Motor neuron (in vitro differentiated cells): ENCODE results near the gene RNF217. TPM values are rescaled to one million over a fixed set of nuclear protein-coding genes. Genes with fewer than 3 reads are reported as not detected.
A peak's percentile ranks its signal among the peaks of the same experiment; 100 is the strongest.
"Not testable (repeated sequence)": the region's sequence is repeated elsewhere in the genome, so short reads cannot be mapped to it uniquely, and the experiment has no call there.

Source experiments
- ATAC-seq, 8 experiments: fragments of 200-7000 bp; cut with Tn5 transposase; replicated peaks in 6 of 8; 2 replicates each; pipeline ENCODE4 v1.8.0; 2021; ENCODE audit warnings: mild to moderate bottlenecking in 8 of 8, moderate library complexity in 8 of 8
- H3K27ac ChIP-seq, 2 donors: fragments of 250-450 bp; sonication (Bioruptor Pico); 2 replicates each; pipeline ENCODE4 v1.9.0; 2021; ENCODE audit warnings: antibody characterized with exemption in 2 of 2, mild to moderate bottlenecking in 2 of 2, moderate library complexity in 1 of 2
- H3K4me1 ChIP-seq, 2 donors: fragments of 250-450 bp; sonication (Bioruptor Pico); replicated peaks in 1 of 2; 2 replicates each; pipeline ENCODE4 v1.6.1; 2021; ENCODE audit warnings: antibody characterized with exemption in 2 of 2, mild to moderate bottlenecking in 2 of 2, moderate library complexity in 1 of 2
- H3K4me3 ChIP-seq, 5 donors: fragments of 250-450 bp; sonication (Bioruptor Pico); 2 replicates each; pipeline ENCODE4 v1.9.0; 2021; ENCODE audit warnings: antibody characterized with exemption in 5 of 5, mild to moderate bottlenecking in 5 of 5, moderate library complexity in 4 of 5
- WGBS, 10 experiments: fragments of 450-650 bp; shearing (Covaris generic); methylation state at CpG; one replicate each; pipeline ENCODE4 v1.0.0; 2022; 5-methylcytosine and 5-hydroxymethylcytosine counted together
- in situ Hi-C, 9 experiments: fragments of 400-800 bp; cut with MboI; loops; one replicate each; pipeline ENCODE4 v1.15.0; 2021; ENCODE audit warnings: low sequenced_read_pairs in 9 of 9, low pct_unique_long_range_greater_than_20kb in 2 of 9; ENCODE audit not compliant: unreplicated experiment in 9 of 9
- total RNA-seq, 8 experiments: library from RNA; unstranded; fragments of 300-600 nt; gene quantifications; 2 replicates each; pipeline versions ENCODE4 v1.2.3 to v1.2.4, GENCODE V29; 2022

The RNF217 gene
- 10 to 100 TPM in 4 of 8 experiments, 1 to 10 TPM in 4; 5.4 to 28.0 (median 11.9) TPM for total RNA-seq

- ATAC-seq = peak; percentile 59 to 74 (median 72)
- H3K27ac ChIP-seq = peak within 1 kb of the TSS; percentile 45 to 75
- H3K4me1 ChIP-seq = peaks cover 3 to 27% of the 10 kb centered on the region in 2 donors
- in situ Hi-C loops = no loop called here
- WGBS, 10 experiments = 0 to 14% (median 0%) methylated on average over 1 to 5 of the region's 101 CpGs; no CpG with 5 or more reads in 6 of the 10 experiments
- H3K4me3 ChIP-seq = peak within 1 kb of the TSS; percentile 49 to 72 (median 70)
Observed at GRCh38 chr6:124961777-124962638, at the start of gene RNF217. RNF217 (plus strand) TSS chr6:124962437; CDS start chr6:124962545, 108 bp downstream.

GRCh38 chr6:124913056-124913455, 49.2 kb upstream of the RNF217 start:
- 0 to 100% (median 96%) methylated on average over 1 of the region's 1 CpG; no CpG with 5 or more reads in 2 of the 10 experiments for WGBS, 10 experiments
- no peaks in the 10 kb centered on the region for H3K4me1 ChIP-seq
- H3K4me3 ChIP-seq = no peak overlapping the region
- no peak overlapping the region for H3K27ac ChIP-seq
- ATAC-seq = no peak
- in situ Hi-C loops = no loop called here

- in situ Hi-C loops = no loop called here
Observed at GRCh38 chr6:124917769-124918168, 44.5 kb upstream of the RNF217 start.

GRCh38 chr6:124919703-124920102, 42.5 kb upstream of the RNF217 start:
- H3K27ac ChIP-seq, ATAC-seq, H3K4me3 ChIP-seq, in situ Hi-C loops, H3K4me1 ChIP-seq: not testable (repeated sequence)
- WGBS, 10 experiments = 75 to 100% (median 89%) methylated on average over 1 to 2 of the region's 2 CpGs; no CpG with 5 or more reads in 5 of the 10 experiments

More at GRCh38 chr6:124917769-124918168, 44.5 kb upstream of the RNF217 start:
- WGBS, 10 experiments = 67 to 100% (median 80%) methylated on average over 1 of the region's 1 CpG; no CpG with 5 or more reads in 5 of the 10 experiments
- Histone ChIP-seq H3K4me3 (no peak overlapping the region), H3K27ac (no peak overlapping the region), H3K4me1 (no peaks in the 10 kb centered on the region)
- ATAC-seq = no peak

GRCh38 chr6:124924333-124924759, 37.9 kb upstream of the RNF217 start:
- ATAC-seq = no peak
- in situ Hi-C loops = no loop called here
- Histone ChIP-seq H3K27ac (no peak overlapping the region), H3K4me3 (no peak overlapping the region), H3K4me1 (peaks cover 0 to 4% of the 10 kb centered on the region in 2 donors)
- 16 to 90% (median 67%) methylated on average over 1 to 3 of the region's 3 CpGs; no CpG with 5 or more reads in 2 of the 10 experiments for WGBS, 10 experiments

- Histone ChIP-seq H3K4me1 (peaks cover 0 to 4% of the 10 kb centered on the region in 2 donors), H3K4me3 (no peak overlapping the region), H3K27ac (no peak overlapping the region)
- no peak for ATAC-seq
- in situ Hi-C loops = no loop called here
- WGBS, 10 experiments = 43 to 100% (median 85%) methylated on average over 1 to 2 of the region's 2 CpGs; no CpG with 5 or more reads in 3 of the 10 experiments
Observed at GRCh38 chr6:124926435-124926834, 35.8 kb upstream of the RNF217 start.

GRCh38 chr6:124927806-124928205, 34.4 kb upstream of the RNF217 start:
- no peak overlapping the region for H3K4me3 ChIP-seq
- H3K4me1 ChIP-seq = peaks cover 0 to 4% of the 10 kb centered on the region in 2 donors
- peak in 1 of 8 experiments; percentile 39 for ATAC-seq
- in situ Hi-C loops = no loop called here
- 0 to 100% (median 63%) methylated on average over 1 to 2 of the region's 2 CpGs; no CpG with 5 or more reads in 1 of the 10 experiments for WGBS, 10 experiments
- H3K27ac ChIP-seq = no peak overlapping the region

- 59 to 100% (median 89%) methylated on average over 1 to 4 of the region's 4 CpGs; no CpG with 5 or more reads in 1 of the 10 experiments for WGBS, 10 experiments
- H3K27ac ChIP-seq = no peak overlapping the region
- in situ Hi-C loops = no loop called here
- ATAC-seq = no peak
- H3K4me3 ChIP-seq = no peak overlapping the region
- H3K4me1 ChIP-seq = peaks cover 0 to 4% of the 10 kb centered on the region in 2 donors
Observed at GRCh38 chr6:124928851-124929250, 33.4 kb upstream of the RNF217 start.

GRCh38 chr6:124937645-124938044, 24.6 kb upstream of the RNF217 start:
- no peaks in the 10 kb centered on the region for H3K4me1 ChIP-seq
- no peak for ATAC-seq
- in situ Hi-C loops = no loop called here
- no peak overlapping the region for H3K27ac ChIP-seq
- WGBS, 10 experiments = 23 to 100% (median 94%) methylated on average over 3 to 6 of the region's 6 CpGs
- H3K4me3 ChIP-seq = no peak overlapping the region

- Histone ChIP-seq H3K4me3 (no peak overlapping the region), H3K27ac (no peak overlapping the region), H3K4me1 (no peaks in the 10 kb centered on the region)
- ATAC-seq = no peak
- in situ Hi-C loops = no loop called here
Observed at GRCh38 chr6:124941259-124941658, 21.0 kb upstream of the RNF217 start.

GRCh38 chr6:124943658-124944057, 18.6 kb upstream of the RNF217 start:
- no peak overlapping the region for H3K27ac ChIP-seq
- no peaks in the 10 kb centered on the region for H3K4me1 ChIP-seq
- no peak overlapping the region for H3K4me3 ChIP-seq
- 60 to 100% (median 91%) methylated on average over 1 of the region's 1 CpG for WGBS, 10 experiments
- ATAC-seq = no peak
- in situ Hi-C loops = no loop called here

- Histone ChIP-seq H3K4me3 (no peak overlapping the region), H3K4me1 (no peaks in the 10 kb centered on the region), H3K27ac (no peak overlapping the region)
- WGBS, 10 experiments = 0 to 91% (median 59%) methylated on average over 1 to 2 of the region's 2 CpGs
- ATAC-seq = peak in 5 of 8 experiments; percentile 39 to 93 (median 82)
- in situ Hi-C loops = no loop called here
Observed at GRCh38 chr6:124947971-124948451, 14.2 kb upstream of the RNF217 start.

GRCh38 chr6:124949706-124950105, 12.5 kb upstream of the RNF217 start:
- in situ Hi-C loops = no loop called here
- H3K27ac ChIP-seq = no peak overlapping the region
- WGBS, 10 experiments = 44 to 100% (median 82%) methylated on average over 1 to 3 of the region's 3 CpGs
- H3K4me3 ChIP-seq = no peak overlapping the region
- H3K4me1 ChIP-seq = no peaks in the 10 kb centered on the region
- no peak for ATAC-seq
